GM12873 (cell line): ENCODE measurements around the gene USP17L18.
"Not testable (repeated sequence)": the region's sequence is repeated elsewhere in the genome, so short reads cannot be mapped to it uniquely, and the experiment has no call there.

ENCODE experiments used
- CTCF ChIP-seq: IDR thresholded peaks from 2 replicates; pipeline ENCODE4 v1.5.1; 2012; ENCODE audit warnings: low read depth, mild to moderate bottlenecking, moderate library complexity, low read length, control low read depth; ENCODE audit not compliant: insufficient read depth; ENCODE audit errors: missing control alignments

The USP17L18 gene

DNA sequence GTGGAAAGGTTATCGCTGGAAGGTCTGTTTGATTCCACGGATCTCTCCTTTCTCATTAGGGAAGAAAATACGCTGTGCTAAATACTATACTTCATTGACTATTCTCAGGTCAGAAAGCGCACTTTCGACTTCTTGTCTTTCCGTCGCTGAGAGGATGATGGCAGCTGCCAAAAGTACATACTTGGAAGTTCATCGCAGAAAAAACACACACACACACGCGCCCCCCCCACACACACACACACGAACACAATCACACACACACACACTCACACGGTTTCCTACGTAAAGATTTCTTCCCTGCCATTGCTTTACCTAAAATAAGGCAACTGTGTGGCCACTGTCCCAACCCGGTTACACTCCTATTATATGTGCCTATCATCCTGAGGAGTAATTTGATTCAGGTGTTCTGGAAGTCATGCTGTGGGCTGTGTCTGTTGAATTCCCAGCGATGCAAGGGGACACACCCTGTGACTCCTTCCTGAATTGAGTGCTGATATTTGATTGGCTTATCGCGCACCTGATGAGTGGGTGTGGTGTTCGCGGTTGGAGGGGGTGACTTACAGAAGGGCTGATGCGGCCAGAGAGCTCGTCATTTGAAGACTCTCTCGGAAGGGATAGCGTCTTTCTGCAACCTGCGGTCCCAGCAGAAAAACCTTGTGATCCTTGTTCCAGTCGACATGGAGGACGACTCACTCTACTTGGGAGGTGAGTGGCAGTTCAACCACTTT lies at the start of gene USP17L18:
TSS of gene USP17L18 (plus strand) at position 678 of the 728 bp plus-strand sequence. CDS start at position 678, 0 bp downstream.
- TF ChIP-seq CTCF, result not testable (repeated sequence)

- not testable (repeated sequence) for TF ChIP-seq CTCF
Observed at GRCh38 chr4:9210357-9210756, 38.1 kb upstream of the USP17L18 start, which contains the start of gene USP17L10. USP17L10 (plus strand) TSS chr4:9210657; CDS start chr4:9210657, 0 bp downstream.

- not testable (repeated sequence) for TF ChIP-seq CTCF
Observed at GRCh38 chr4:9215105-9215504, 33.3 kb upstream of the USP17L18 start, which contains the start of gene USP17L11. USP17L11 (plus strand) TSS chr4:9215405; CDS start chr4:9215405, 0 bp downstream.

DNA sequence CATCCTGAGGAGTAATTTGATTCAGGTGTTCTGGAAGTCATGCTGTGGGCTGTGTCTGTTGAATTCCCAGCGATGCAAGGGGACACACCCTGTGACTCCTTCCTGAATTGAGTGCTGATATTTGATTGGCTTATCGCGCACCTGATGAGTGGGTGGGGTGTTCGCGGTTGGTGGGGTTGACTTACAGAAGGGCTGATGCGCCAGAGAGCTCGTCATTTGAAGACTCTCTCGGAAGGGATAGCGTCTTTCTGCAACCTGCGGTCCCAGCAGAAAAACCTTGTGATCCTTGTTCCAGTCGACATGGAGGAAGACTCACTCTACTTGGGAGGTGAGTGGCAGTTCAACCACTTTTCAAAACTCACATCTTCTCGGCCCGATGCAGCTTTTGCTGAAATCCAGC lies 28.6 kb upstream of the USP17L18 start, which contains the start of gene USP17L12:
TSS of gene USP17L12 (plus strand) at position 301 of the 400 bp plus-strand sequence. CDS start at position 301, 0 bp downstream.
- not testable (repeated sequence) for TF ChIP-seq CTCF

- not testable (repeated sequence) for TF ChIP-seq CTCF
Observed at GRCh38 chr4:9224596-9224995, 23.8 kb upstream of the USP17L18 start, which contains the start of gene USP17L13. USP17L13 (plus strand) TSS chr4:9224896; CDS start chr4:9224896, 0 bp downstream.

GRCh38 chr4:9234085-9234484 lies 14.3 kb upstream of the USP17L18 start, which contains the start of gene USP17L15:
USP17L15 (plus strand) TSS chr4:9234385; CDS start chr4:9234385, 0 bp downstream.
- not testable (repeated sequence) for TF ChIP-seq CTCF

DNA sequence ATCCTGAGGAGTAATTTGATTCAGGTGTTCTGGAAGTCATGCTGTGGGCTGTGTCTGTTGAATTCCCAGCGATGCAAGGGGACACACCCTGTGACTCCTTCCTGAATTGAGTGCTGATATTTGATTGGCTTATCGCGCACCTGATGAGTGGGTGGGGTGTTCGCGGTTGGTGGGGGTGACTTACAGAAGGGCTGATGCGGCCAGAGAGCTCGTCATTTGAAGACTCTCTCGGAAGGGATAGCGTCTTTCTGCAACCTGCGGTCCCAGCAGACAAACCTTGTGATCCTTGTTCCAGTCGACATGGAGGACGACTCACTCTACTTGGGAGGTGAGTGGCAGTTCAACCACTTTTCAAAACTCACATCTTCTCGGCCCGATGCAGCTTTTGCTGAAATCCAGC lies 4.9 kb upstream of the USP17L18 start, which contains the start of gene USP17L17:
TSS of gene USP17L17 (plus strand) at position 301 of the 400 bp plus-strand sequence. CDS start at position 301, 0 bp downstream.
- not testable (repeated sequence) for TF ChIP-seq CTCF
